Upper lobe of left lung (tissue), 6 donors: ENCODE results near the gene UNC80. TPM values are rescaled to one million over a fixed set of nuclear protein-coding genes. Genes with fewer than 3 reads are reported as not detected.

ENCODE experiments used
- ATAC-seq, 2 donors: fragments of 200-7000 bp; cut with Tn5 transposase; one replicate each; pipeline ENCODE4 v1.9.1; 2022; ENCODE audit warnings: mild to moderate bottlenecking in 2 of 2, moderate library complexity in 2 of 2; ENCODE audit not compliant: low FRiP score in 2 of 2
- DNase-seq, 2 donors: peaks; one replicate each; pipeline ENCODE4 v3.0.0-alpha.2; 2019 to 2020
- H3K27ac ChIP-seq, 4 donors: fragments of 200-600 bp; sonication (generic); one replicate each; pipeline ENCODE4 v1.5.1; 2016 to 2019
- H3K27me3 ChIP-seq, 4 donors: fragments of 200-600 bp; sonication (generic); one replicate each; pipeline ENCODE4 v1.5.1; 2017 to 2019
- H3K36me3 ChIP-seq, 4 donors: fragments of 200-600 bp; sonication (generic); one replicate each; pipeline ENCODE4 v1.5.1; 2016 to 2019
- H3K4me1 ChIP-seq, 4 donors: fragments of 200-600 bp; sonication (generic); one replicate each; pipeline ENCODE4 v1.5.1; 2018 to 2019
- H3K4me3 ChIP-seq, 4 donors: fragments of 200-600 bp; sonication (generic); one replicate each; pipeline ENCODE4 v1.5.1; 2017 to 2019; ENCODE audit warnings: mild to moderate bottlenecking in 2 of 4, moderate library complexity in 1 of 4
- H3K9me3 ChIP-seq, 4 donors: fragments of 200-600 bp; sonication (generic); one replicate each; pipeline ENCODE4 v1.5.1; 2018 to 2019
- CTCF ChIP-seq, 6 experiments: fragments of 450-650 bp in 4 of 6; fragments of 200-600 bp in 2 of 6; sonication (generic) in 2 of 6; IDR thresholded peaks; one replicate each; pipeline ENCODE4 v1.5.1; 2016 to 2019; ENCODE audit warnings: antibody characterized with exemption in 6 of 6
- EP300 ChIP-seq, 4 donors: sonication (generic); formaldehyde crosslinking; IDR thresholded peaks; one replicate each; pipeline ENCODE4 v1.5.1; 2017; ENCODE audit warnings: antibody characterized with exemption in 4 of 4, control low read depth in 2 of 4
- POLR2A ChIP-seq, 4 donors: fragments of 450-650 bp; IDR thresholded peaks; one replicate each; pipeline ENCODE4 v1.5.1; 2016 to 2017; ENCODE audit warnings: antibody characterized with exemption in 4 of 4, mild to moderate bottlenecking in 2 of 4
- POLR2AphosphoS5 ChIP-seq, 2 donors: sonication (generic); formaldehyde crosslinking; IDR thresholded peaks; one replicate each; pipeline ENCODE4 v1.5.1; 2017; ENCODE audit warnings: antibody characterized with exemption in 2 of 2
- WGBS, 2 donors: methylation state at CpG; one replicate each; pipeline ENCODE4 v1.1.5; 2017 to 2018; 5-methylcytosine and 5-hydroxymethylcytosine counted together
- total RNA-seq, 6 donors: library from RNA; depleted of rRNA in 4 of 6; stranded (reverse); fragments of >200 nt in 4 of 6; gene quantifications; one replicate each; pipeline versions ENCODE4 v1.1.0 to v1.2.1, GENCODE V29; 2016 to 2021
- donor health status: DM: no; HTN: no; CAD: no; lungs with moderate emphysema.
- donor health status: DM: no; HTN: yes; CAD: no; lungs with severe emphysema.

Gene UNC80
- under 1 TPM in 5 of 6 donors, not detected in 1; under 0.01 to 0.39 (median 0.13) TPM for total RNA-seq

- Histone ChIP-seq H3K4me1 (peaks cover 0 to 10% (median 6%) of the 10 kb centered on the region in 4 donors), H3K27ac (no peak within 1 kb of the TSS), H3K36me3 (no peaks in the 10 kb centered on the region), H3K27me3 (peaks cover 0 to 10% (median 4%) of the 10 kb centered on the region in 4 donors), H3K4me3 (peak within 1 kb of the TSS in 3 of 4 donors; percentile 7 to 32 (median 26)), H3K9me3 (no peaks in the 10 kb centered on the region)
- 4 to 7% methylated on average over 34 to 68 of the region's 73 CpGs for WGBS, 2 donors
- DNase-seq: peak; percentile 25 to 93
- peak; percentile 81 to 90 for ATAC-seq
- TF ChIP-seq EP300 (IDR thresholded peaks at IDR 0.05) (no peak), CTCF (IDR thresholded peaks at IDR 0.05) (no peak), POLR2A (IDR thresholded peaks at IDR 0.05) (no peak), POLR2AphosphoS5 (IDR thresholded peaks at IDR 0.05) (no peak)
Observed at GRCh38 chr2:209771474-209772289, at the start of gene UNC80. TSS of gene UNC80 (plus strand) at chr2:209771832. CDS start at chr2:209772073, 241 bp downstream.

GRCh38 chr2:209726311-209726710 lies 45.3 kb upstream of the UNC80 start:
- Histone ChIP-seq H3K4me3 (no peak overlapping the region), H3K27me3 (no peaks in the 10 kb centered on the region), H3K27ac (no peak overlapping the region), H3K36me3 (peaks cover 0 to 3% (median 0%) of the 10 kb centered on the region in 4 donors), H3K9me3 (no peaks in the 10 kb centered on the region), H3K4me1 (no peaks in the 10 kb centered on the region)
- ATAC-seq: no peak
- TF ChIP-seq POLR2A (IDR thresholded peaks at IDR 0.05): no peak
- TF ChIP-seq POLR2AphosphoS5 (IDR thresholded peaks at IDR 0.05): no peak
- TF ChIP-seq CTCF (IDR thresholded peaks at IDR 0.05): no peak
- TF ChIP-seq EP300 (IDR thresholded peaks at IDR 0.05): no peak
- WGBS, 2 donors: 88 to 91% methylated on average over 2 of the region's 2 CpGs
- no peak for DNase-seq

GRCh38 chr2:209727077-209727476 lies 44.6 kb upstream of the UNC80 start:
- no peak overlapping the region for H3K27ac ChIP-seq
- ATAC-seq (no peak), DNase-seq (no peak)
- no peaks in the 10 kb centered on the region for H3K4me1 ChIP-seq
- no peaks in the 10 kb centered on the region for H3K27me3 ChIP-seq
- peaks cover 0 to 3% (median 0%) of the 10 kb centered on the region in 4 donors for H3K36me3 ChIP-seq
- TF ChIP-seq CTCF (IDR thresholded peaks at IDR 0.05) (no peak), EP300 (IDR thresholded peaks at IDR 0.05) (no peak), POLR2AphosphoS5 (IDR thresholded peaks at IDR 0.05) (no peak), POLR2A (IDR thresholded peaks at IDR 0.05) (no peak)
- no peak overlapping the region for H3K4me3 ChIP-seq
- H3K9me3 ChIP-seq: no peaks in the 10 kb centered on the region
- WGBS, 2 donors: 79 to 87% methylated on average over 2 of the region's 2 CpGs

- no peaks in the 10 kb centered on the region for H3K9me3 ChIP-seq
- ATAC-seq (no peak), DNase-seq (no peak)
- no peaks in the 10 kb centered on the region for H3K4me1 ChIP-seq
- TF ChIP-seq EP300 (IDR thresholded peaks at IDR 0.05) (no peak), POLR2AphosphoS5 (IDR thresholded peaks at IDR 0.05) (no peak)
- H3K27me3 ChIP-seq: no peaks in the 10 kb centered on the region
- WGBS, 2 donors: 73 to 85% methylated on average over 3 of the region's 3 CpGs
- H3K36me3 ChIP-seq: peaks cover 0 to 3% (median 0%) of the 10 kb centered on the region in 4 donors
- H3K27ac ChIP-seq: no peak overlapping the region
- H3K4me3 ChIP-seq: no peak overlapping the region
Observed at GRCh38 chr2:209734805-209735204, 36.8 kb upstream of the UNC80 start.

- no peaks in the 10 kb centered on the region for H3K4me1 ChIP-seq
- no peak overlapping the region for H3K4me3 ChIP-seq
- no peak for TF ChIP-seq CTCF (IDR thresholded peaks at IDR 0.05)
- no peak for TF ChIP-seq POLR2A (IDR thresholded peaks at IDR 0.05)
- TF ChIP-seq POLR2AphosphoS5 (IDR thresholded peaks at IDR 0.05): no peak
- no peak for TF ChIP-seq EP300 (IDR thresholded peaks at IDR 0.05)
- no peaks in the 10 kb centered on the region for H3K36me3 ChIP-seq
- H3K9me3 ChIP-seq: no peaks in the 10 kb centered on the region
- DNase-seq: no peak
- no peaks in the 10 kb centered on the region for H3K27me3 ChIP-seq
- ATAC-seq: no peak
- H3K27ac ChIP-seq: no peak overlapping the region
- 68 to 71% methylated on average over 1 of the region's 1 CpG for WGBS, 2 donors
Observed at GRCh38 chr2:209741953-209742352, 29.7 kb upstream of the UNC80 start.
